ENCODE measurements around the gene PTPN14.

DNA sequence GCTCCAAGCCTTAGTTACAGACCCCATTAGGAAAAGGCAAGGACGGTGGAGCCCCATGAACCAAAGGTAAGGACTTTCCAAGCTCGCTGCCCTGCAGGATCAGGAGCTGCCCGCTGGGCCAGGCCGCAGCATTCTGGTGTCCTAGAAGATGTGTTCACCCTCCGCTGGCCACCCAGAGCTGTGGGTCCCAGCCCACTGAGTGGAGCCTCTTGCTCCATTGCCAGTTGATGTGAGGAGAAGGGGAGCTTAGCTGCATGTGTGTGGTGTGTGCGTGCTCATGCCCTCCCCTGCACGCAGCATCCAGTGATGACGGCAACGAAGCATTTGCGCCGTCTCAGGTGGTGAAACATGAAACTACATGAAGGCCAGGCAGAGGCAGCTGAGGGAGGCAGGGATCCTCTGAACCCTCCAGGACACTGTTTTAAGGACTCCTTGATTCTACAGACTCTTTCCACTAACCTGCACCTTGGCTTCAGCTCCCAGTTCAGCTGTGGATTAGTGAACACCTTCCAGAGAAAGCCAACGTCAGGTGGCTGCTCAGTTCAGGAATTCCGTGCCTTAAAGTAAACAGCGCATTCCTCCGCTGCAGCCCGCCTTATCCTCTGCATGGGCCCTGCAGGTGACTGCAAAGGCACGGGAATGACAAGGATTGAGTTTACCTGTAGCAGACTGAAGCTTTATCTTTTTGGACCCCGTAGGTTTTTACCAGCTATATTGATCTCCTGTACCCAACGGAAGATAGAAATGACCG lies 221.8 kb downstream of the PTPN14 start:
- no peak for TF ChIP-seq IRF2 (CRISPR knock-in tag; IDR thresholded peaks at IDR 0.05; ENCODE audit: borderline replicate concordance, low read depth)
- TF ChIP-seq, protein P1, sequence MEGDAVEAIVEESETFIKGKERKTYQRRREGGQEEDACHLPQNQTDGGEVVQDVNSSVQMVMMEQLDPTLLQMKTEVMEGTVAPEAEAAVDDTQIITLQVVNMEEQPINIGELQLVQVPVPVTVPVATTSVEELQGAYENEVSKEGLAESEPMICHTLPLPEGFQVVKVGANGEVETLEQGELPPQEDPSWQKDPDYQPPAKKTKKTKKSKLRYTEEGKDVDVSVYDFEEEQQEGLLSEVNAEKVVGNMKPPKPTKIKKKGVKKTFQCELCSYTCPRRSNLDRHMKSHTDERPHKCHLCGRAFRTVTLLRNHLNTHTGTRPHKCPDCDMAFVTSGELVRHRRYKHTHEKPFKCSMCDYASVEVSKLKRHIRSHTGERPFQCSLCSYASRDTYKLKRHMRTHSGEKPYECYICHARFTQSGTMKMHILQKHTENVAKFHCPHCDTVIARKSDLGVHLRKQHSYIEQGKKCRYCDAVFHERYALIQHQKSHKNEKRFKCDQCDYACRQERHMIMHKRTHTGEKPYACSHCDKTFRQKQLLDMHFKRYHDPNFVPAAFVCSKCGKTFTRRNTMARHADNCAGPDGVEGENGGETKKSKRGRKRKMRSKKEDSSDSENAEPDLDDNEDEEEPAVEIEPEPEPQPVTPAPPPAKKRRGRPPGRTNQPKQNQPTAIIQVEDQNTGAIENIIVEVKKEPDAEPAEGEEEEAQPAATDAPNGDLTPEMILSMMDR (IDR thresholded peaks at IDR 0.05): no peak
- no peak for TF ChIP-seq ESRRA (CRISPR knock-in tag; IDR thresholded peaks at IDR 0.05; ENCODE audit: borderline replicate concordance)
- TF ChIP-seq FOXJ3 (CRISPR knock-in tag; IDR thresholded peaks at IDR 0.05; ENCODE audit: borderline replicate concordance): no peak
- no peak for TF ChIP-seq PREB (CRISPR knock-in tag; IDR thresholded peaks at IDR 0.05; ENCODE audit: borderline replicate concordance)
- TF ChIP-seq HMGXB4 (CRISPR knock-in tag; IDR thresholded peaks at IDR 0.05): no peak
- TF ChIP-seq SP1 (CRISPR knock-in tag; conservative IDR thresholded peaks at IDR 0.05): no peak
- TF ChIP-seq, protein P2, sequence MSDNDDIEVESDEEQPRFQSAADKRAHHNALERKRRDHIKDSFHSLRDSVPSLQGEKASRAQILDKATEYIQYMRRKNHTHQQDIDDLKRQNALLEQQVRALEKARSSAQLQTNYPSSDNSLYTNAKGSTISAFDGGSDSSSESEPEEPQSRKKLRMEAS (CRISPR knock-in tag; IDR thresholded peaks at IDR 0.05): no peak
- no peak for TF ChIP-seq ATF6 (CRISPR knock-in tag; IDR thresholded peaks at IDR 0.05)
- no peak for TF ChIP-seq NFYB (CRISPR knock-in tag; conservative IDR thresholded peaks at IDR 0.05; ENCODE audit: low read depth)
- TF ChIP-seq JUN (CRISPR knock-in tag; IDR thresholded peaks at IDR 0.05): no peak
